ENCODE measurements around the gene RAN.

DNA sequence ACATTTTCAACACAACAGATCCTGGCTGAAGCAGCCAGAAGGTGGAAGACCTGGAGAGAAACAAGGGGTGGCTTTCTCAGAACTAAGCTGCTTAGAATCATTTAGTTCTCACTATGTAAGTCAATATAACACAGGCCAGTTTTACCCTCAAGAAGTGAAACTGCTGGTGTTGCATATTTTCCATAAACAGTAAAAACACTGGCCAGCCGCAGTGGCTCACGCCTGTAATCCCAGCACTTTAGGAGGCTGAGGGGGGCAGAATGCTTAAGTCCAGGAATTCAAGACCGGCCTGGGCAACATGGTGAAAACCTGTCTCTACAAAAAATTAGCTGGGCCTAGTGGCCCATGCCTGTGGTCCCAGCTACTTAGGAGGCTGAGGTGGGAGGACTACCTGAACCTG is 44.4 kb upstream of the RAN start:
- TF ChIP-seq, protein P1, sequence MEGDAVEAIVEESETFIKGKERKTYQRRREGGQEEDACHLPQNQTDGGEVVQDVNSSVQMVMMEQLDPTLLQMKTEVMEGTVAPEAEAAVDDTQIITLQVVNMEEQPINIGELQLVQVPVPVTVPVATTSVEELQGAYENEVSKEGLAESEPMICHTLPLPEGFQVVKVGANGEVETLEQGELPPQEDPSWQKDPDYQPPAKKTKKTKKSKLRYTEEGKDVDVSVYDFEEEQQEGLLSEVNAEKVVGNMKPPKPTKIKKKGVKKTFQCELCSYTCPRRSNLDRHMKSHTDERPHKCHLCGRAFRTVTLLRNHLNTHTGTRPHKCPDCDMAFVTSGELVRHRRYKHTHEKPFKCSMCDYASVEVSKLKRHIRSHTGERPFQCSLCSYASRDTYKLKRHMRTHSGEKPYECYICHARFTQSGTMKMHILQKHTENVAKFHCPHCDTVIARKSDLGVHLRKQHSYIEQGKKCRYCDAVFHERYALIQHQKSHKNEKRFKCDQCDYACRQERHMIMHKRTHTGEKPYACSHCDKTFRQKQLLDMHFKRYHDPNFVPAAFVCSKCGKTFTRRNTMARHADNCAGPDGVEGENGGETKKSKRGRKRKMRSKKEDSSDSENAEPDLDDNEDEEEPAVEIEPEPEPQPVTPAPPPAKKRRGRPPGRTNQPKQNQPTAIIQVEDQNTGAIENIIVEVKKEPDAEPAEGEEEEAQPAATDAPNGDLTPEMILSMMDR (IDR thresholded peaks at IDR 0.05) = no peak
- TF ChIP-seq POLR2A (IDR thresholded peaks at IDR 0.05) (no peak), POLR2AphosphoS5 (IDR thresholded peaks at IDR 0.05) (no peak), EP300 (IDR thresholded peaks at IDR 0.05) (no peak)

Data from sigmoid colon (tissue), 4 donors.